K562 (cell line): ENCODE measurements around the gene NRG3. TPM values are rescaled to one million over a fixed set of nuclear protein-coding genes. Genes with fewer than 3 reads are reported as not detected.

Experiments used
- ATAC-seq: fragments of 200-7000 bp; cut with Tn5 transposase; 3 replicates; pipeline ENCODE4 v1.9.1; 2020; ENCODE audit warnings: moderate library complexity
- BruUV-seq: library from RNA; stranded (reverse); fragments of 400-500 nt; replicated peaks from 2 replicates; lab custom pipeline; 2021; lab: Mats Ljungman, UMichigan
- CTCF ChIA-PET: fragments of 300-600 bp; formaldehyde crosslinking; extraction: SDS; loops from one replicate; lab custom pipeline; 2021; ENCODE audit warnings: low intra/inter-chr PET ratio; lab: Yijun Ruan, JAX
- POLR2A ChIA-PET: fragments of 300-600, 350-650 bp; sonication (Branson Sonifier 250); formaldehyde crosslinking; extraction: SDS; loops from one replicate; lab custom pipeline; 2021; ENCODE audit warnings: antibody characterized with exemption, inconsistent platforms; lab: Yijun Ruan, JAX
- DNase-seq, 4 experiments: peaks; one replicate each; pipeline versions ENCODE4 v3.0.0 to v3.0.0-alpha.2; 2011 to 2018; ENCODE audit warnings: low spot score in 3 of 4, mixed read lengths in 3 of 4; ENCODE audit errors: extremely low read depth in 1 of 4
- FAIRE-seq: peaks from 2 replicates; lab custom pipeline; 2011; peaks lifted over from hg19 to GRCh38; lab: Jason Lieb, UNC
- H2AFZ ChIP-seq: 2 replicates; pipeline ENCODE4 v1.6.0; 2011; ENCODE audit warnings: low read depth, low read length, control low read depth, inconsistent platforms
- H3K27ac ChIP-seq: fragments of 200-600 bp; 3 replicates; pipeline ENCODE4 v1.8.0; 2011; ENCODE audit warnings: low read depth, mild to moderate bottlenecking, control low read depth, inconsistent platforms, low read length, moderate library complexity, mixed read lengths; ENCODE audit errors: extremely low read depth
- H3K27me3 ChIP-seq, 2 experiments: fragments of 300-600 bp in 1 of 2; 2 replicates in 1 of 2; 3 replicates in 1 of 2; pipeline versions ENCODE4 v1.6.0 to v1.8.0; 2011; ENCODE audit warnings: inconsistent platforms in 2 of 2, low read length in 2 of 2, mild to moderate bottlenecking in 1 of 2, mixed read lengths in 1 of 2, moderate library complexity in 1 of 2; ENCODE audit not compliant: control insufficient read depth in 2 of 2, insufficient read depth in 2 of 2
- H3K36me3 ChIP-seq: fragments of 300-600 bp; 3 replicates; pipeline ENCODE4 v1.8.0; 2011; ENCODE audit warnings: mild to moderate bottlenecking, low read length, inconsistent platforms; ENCODE audit not compliant: control insufficient read depth, insufficient read depth
- H3K4me1 ChIP-seq, 2 experiments: fragments of 200-600 bp in 1 of 2; replicated peaks in 1 of 2; 2 replicates in 1 of 2; 3 replicates in 1 of 2; pipeline versions ENCODE4 v1.5.1 to v1.8.0; 2011; ENCODE audit warnings: inconsistent platforms in 2 of 2, low read length in 2 of 2, mild to moderate bottlenecking in 1 of 2, mixed read lengths in 1 of 2, moderate library complexity in 1 of 2; ENCODE audit not compliant: control insufficient read depth in 2 of 2, insufficient read depth in 2 of 2
- H3K4me2 ChIP-seq: 2 replicates; pipeline ENCODE4 v1.6.1; 2011; ENCODE audit warnings: low read length, control low read depth, inconsistent platforms, mixed read lengths; ENCODE audit not compliant: insufficient read depth
- H3K4me3 ChIP-seq: fragments of 200-600 bp; sonication (generic), shearing (Covaris generic); 2 replicates; pipeline ENCODE4 v1.5.1; 2016; ENCODE audit warnings: control low read depth, inconsistent platforms
- H3K79me2 ChIP-seq: fragments of 200-600 bp; 3 replicates; pipeline ENCODE4 v1.8.0; 2011; ENCODE audit warnings: low read length, inconsistent platforms; ENCODE audit not compliant: control insufficient read depth, insufficient read depth
- H3K9ac ChIP-seq, 2 experiments: 2 replicates each; pipeline versions ENCODE4 v1.6.0 to v1.6.1; 2011; ENCODE audit warnings: low read depth in 2 of 2, low read length in 2 of 2, control low read depth in 1 of 2, inconsistent platforms in 1 of 2, mild to moderate bottlenecking in 1 of 2, mixed read lengths in 1 of 2; ENCODE audit not compliant: insufficient read depth in 1 of 2
- H3K9me1 ChIP-seq: one replicate; pipeline ENCODE4 v1.6.0; 2011; ENCODE audit warnings: inconsistent platforms, mild to moderate bottlenecking, low read length, moderate library complexity; ENCODE audit not compliant: control insufficient read depth, insufficient read depth
- H3K9me3 ChIP-seq: replicated peaks from 2 replicates; pipeline ENCODE4 v1.5.1; 2011; ENCODE audit warnings: low read depth, low read length, inconsistent platforms; ENCODE audit not compliant: control insufficient read depth, insufficient read depth
- H4K20me1 ChIP-seq: replicated peaks from 2 replicates; pipeline ENCODE4 v1.6.1; 2011; ENCODE audit warnings: low read length, inconsistent platforms, mixed read lengths; ENCODE audit not compliant: control insufficient read depth, insufficient read depth
- POLR2B ChIP-seq: fragments of 450-650 bp; IDR thresholded peaks from 2 replicates; pipeline ENCODE4 v1.6.1; 2018; ENCODE audit warnings: low read depth; ENCODE audit not compliant: partially characterized antibody
- TCF15 ChIP-seq: fragments of 250-450 bp; sonication (Bioruptor Pico); IDR thresholded peaks from 2 replicates; pipeline ENCODE4 v1.8.0; 2022; ENCODE audit warnings: moderate library complexity, mild to moderate bottlenecking, inconsistent platforms
- TSC22D4 ChIP-seq: fragments of 450-650 bp; IDR thresholded peaks from 2 replicates; pipeline ENCODE4 v1.6.1; 2016; ENCODE audit warnings: missing genetic modification characterization, missing biosample characterization, control low read depth
- ZBTB5 ChIP-seq: fragments of 450-650 bp; IDR thresholded peaks from 2 replicates; pipeline ENCODE4 v1.6.1; 2017; ENCODE audit warnings: antibody characterized with exemption
- in situ Hi-C: fragments of 300-500 bp; cut with MboI; formaldehyde crosslinking; loops from 4 replicates; pipeline ENCODE4 v1.15.0; 2018; ENCODE audit warnings: inconsistent platforms, mixed read lengths
- intact Hi-C: fragments of 100-400 bp; cut with micrococcal nuclease; formaldehyde crosslinking; loops from 2 replicates; pipeline ENCODE4 v1.14.2; 2022
- polyA plus RNA-seq, 8 experiments: library from polyadenylated mRNA; depleted of rRNA in 4 of 8; stranded (reverse) in 5 of 8; unstranded in 3 of 8; fragments of >200 nt; fragmentation: Nextera tagmentation in 2 of 8; fragmentation: Illumina TruSeq in 1 of 8; extraction: Ambion mirVana in 2 of 8; extraction: Trizol in 1 of 8; gene quantifications; 2 replicates each; pipeline versions ENCODE4 v1.2.1 to v1.2.3, GENCODE V29; 2011 to 2014; ENCODE audit warnings: inconsistent platforms in 1 of 8, missing spikeins in 1 of 8
- total RNA-seq, 7 experiments: library from RNA; depleted of rRNA in 6 of 7; stranded (reverse); fragments of >200 nt in 6 of 7; fragmentation: Illumina TruSeq in 2 of 7; extraction: Trizol in 2 of 7; gene quantifications; 2 replicates each; pipeline versions ENCODE4 v1.2.1 to v1.2.3, GENCODE V29; 2011 to 2021; ENCODE audit warnings: low replicate concordance in 1 of 7
- TF ChIP-seq, protein P1 (sequence below): IDR thresholded peaks from 2 replicates; pipeline ENCODE4 v1.6.1; 2011; ENCODE audit warnings: borderline replicate concordance, low read depth, mild to moderate bottlenecking, moderate library complexity, low read length; ENCODE audit not compliant: insufficient read depth, poor library complexity, severe bottlenecking

Gene NRG3
- total and polyA plus RNA-seq, 9 of the 15 experiments (the other 6 are each of a cell fraction or from before 2014, with no cell fraction given): not detected

- Histone ChIP-seq H3K9ac (no peak overlapping the region), H3K79me2 (no peaks in the 10 kb centered on the region), H3K4me1 (no peaks in the 10 kb centered on the region), H3K9me3 (no peaks in the 10 kb centered on the region; the same call in 1 of the 2 replicates), H4K20me1 (no peaks in the 10 kb centered on the region), H3K36me3 (no peaks in the 10 kb centered on the region), H3K27ac (no peak overlapping the region), H3K4me2 (no peak overlapping the region), H3K27me3 (no peaks in the 10 kb centered on the region), H3K9me1 (no peaks in the 10 kb centered on the region), H2AFZ (no peak overlapping the region), H3K4me3 (no peak overlapping the region)
- in situ Hi-C loops (no loop called here), intact Hi-C loops (no loop called here)
- POLR2A ChIA-PET: no interaction called here
- no peak for DNase-seq
- no peak for FAIRE-seq
- CTCF ChIA-PET: no interaction called here
- no peak for ATAC-seq
- TF ChIP-seq TCF15 (CRISPR knock-in tag): no peak
- TF ChIP-seq ZBTB5: no peak
- TF ChIP-seq TSC22D4 (tag): no peak
- TF ChIP-seq POLR2B: no peak
- TF ChIP-seq, protein P1, sequence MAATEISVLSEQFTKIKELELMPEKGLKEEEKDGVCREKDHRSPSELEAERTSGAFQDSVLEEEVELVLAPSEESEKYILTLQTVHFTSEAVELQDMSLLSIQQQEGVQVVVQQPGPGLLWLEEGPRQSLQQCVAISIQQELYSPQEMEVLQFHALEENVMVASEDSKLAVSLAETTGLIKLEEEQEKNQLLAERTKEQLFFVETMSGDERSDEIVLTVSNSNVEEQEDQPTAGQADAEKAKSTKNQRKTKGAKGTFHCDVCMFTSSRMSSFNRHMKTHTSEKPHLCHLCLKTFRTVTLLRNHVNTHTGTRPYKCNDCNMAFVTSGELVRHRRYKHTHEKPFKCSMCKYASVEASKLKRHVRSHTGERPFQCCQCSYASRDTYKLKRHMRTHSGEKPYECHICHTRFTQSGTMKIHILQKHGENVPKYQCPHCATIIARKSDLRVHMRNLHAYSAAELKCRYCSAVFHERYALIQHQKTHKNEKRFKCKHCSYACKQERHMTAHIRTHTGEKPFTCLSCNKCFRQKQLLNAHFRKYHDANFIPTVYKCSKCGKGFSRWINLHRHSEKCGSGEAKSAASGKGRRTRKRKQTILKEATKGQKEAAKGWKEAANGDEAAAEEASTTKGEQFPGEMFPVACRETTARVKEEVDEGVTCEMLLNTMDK: no peak
- no TSS peak for BruUV-seq
These were observed 11.2 kb upstream of the NRG3 start for GRCh38 chr10:81863771-81864170.
